Prostate gland (tissue), 2 donors: ENCODE results near the gene MCMBP.

Experiments
- CTCF ChIP-seq, 4 experiments: fragments of 200-600 bp in 2 of 4; fragments of 450-650 bp in 2 of 4; sonication (generic) in 2 of 4; IDR thresholded peaks; 1 replicate in 3 of 4; 2 replicates in 1 of 4; pipeline ENCODE4 v1.5.1; 2016 to 2019; ENCODE audit warnings: antibody characterized with exemption in 4 of 4, mild to moderate bottlenecking in 2 of 4, moderate library complexity in 2 of 4
- POLR2A ChIP-seq: fragments of 450-650 bp; IDR thresholded peaks from one replicate; pipeline ENCODE4 v1.6.1; 2016; ENCODE audit warnings: antibody characterized with exemption, mild to moderate bottlenecking
- POLR2AphosphoS5 ChIP-seq: sonication (generic); formaldehyde crosslinking; IDR thresholded peaks from one replicate; pipeline ENCODE4 v1.6.1; 2017; ENCODE audit warnings: antibody characterized with exemption

GRCh38 chr10:119817991-119818888 lies 54.4 kb downstream of the MCMBP start:
- TF ChIP-seq CTCF (IDR thresholded peaks at IDR 0.05): no peak
- TF ChIP-seq POLR2AphosphoS5: peak; percentile 37
- no peak for TF ChIP-seq POLR2A
